B cell (primary cell): ENCODE data around the gene ASIC3. TPM values are rescaled to one million over a fixed set of nuclear protein-coding genes. Genes with fewer than 3 reads are reported as not detected.

Experiments used
- ATAC-seq: fragments of 200-7000 bp; cut with Tn5 transposase; one replicate; pipeline ENCODE4 v1.10.0; 2021; ENCODE audit warnings: low read depth, mild to moderate bottlenecking, moderate number of reproducible peaks, moderate library complexity
- CTCF ChIA-PET: fragments of 350-600 bp; sonication (Branson Sonifier 250); formaldehyde crosslinking; loops from one replicate; lab custom pipeline; 2021; ENCODE audit warnings: antibody characterized with exemption, inconsistent platforms; lab: Charles Lee
- POLR2A ChIA-PET: fragments of 350-600 bp; sonication (Branson Sonifier 250); formaldehyde crosslinking; loops from one replicate; lab custom pipeline; 2021; ENCODE audit warnings: antibody characterized with exemption; lab: Charles Lee
- DNase-seq: peaks from one replicate; pipeline ENCODE4 v3.0.0; 2013
- H2AFZ ChIP-seq: 2 replicates; pipeline ENCODE4 v1.6.1; 2012; ENCODE audit warnings: mild to moderate bottlenecking, low read depth, low read length; ENCODE audit not compliant: insufficient read depth, poor library complexity, severe bottlenecking
- H3K27ac ChIP-seq, 2 donors: 1 replicate in 1 of 2; 2 replicates in 1 of 2; pipeline ENCODE4 v1.5.1; 2012 to 2013; ENCODE audit warnings: low read length in 2 of 2, mild to moderate bottlenecking in 2 of 2, moderate library complexity in 1 of 2
- H3K27me3 ChIP-seq, 4 experiments: fragments of 200-600 bp in 1 of 4; sonication (generic) in 1 of 4; replicated peaks in 1 of 4; 1 replicate in 2 of 4; 2 replicates in 2 of 4; pipeline versions ENCODE4 v1.6.1 to v1.7.0; 2013 to 2016; ENCODE audit warnings: low read length in 3 of 4, mild to moderate bottlenecking in 2 of 4, mixed read lengths in 1 of 4, moderate library complexity in 1 of 4; ENCODE audit not compliant: insufficient read depth in 4 of 4, control insufficient read depth in 3 of 4; ENCODE audit errors: control extremely low read depth in 1 of 4
- H3K36me3 ChIP-seq, 2 experiments: replicated peaks in 1 of 2; 1 replicate in 1 of 2; 2 replicates in 1 of 2; pipeline versions ENCODE4 v1.6.1 to v1.7.1; 2013; ENCODE audit warnings: low read length in 1 of 2; ENCODE audit not compliant: insufficient read depth in 2 of 2, control insufficient read depth in 1 of 2; ENCODE audit errors: control extremely low read depth in 1 of 2, extremely low read depth in 1 of 2
- H3K4me1 ChIP-seq, 2 donors: fragments of 200-600 bp in 1 of 2; sonication (generic) in 1 of 2; 1 replicate in 1 of 2; 2 replicates in 1 of 2; pipeline versions ENCODE4 v1.5.1 to v1.6.1; 2013 to 2017; ENCODE audit warnings: low read length in 2 of 2; ENCODE audit not compliant: control insufficient read depth in 2 of 2, insufficient read depth in 2 of 2
- H3K4me2 ChIP-seq: replicated peaks from 2 replicates; pipeline ENCODE3; 2012; ENCODE audit warnings: mild to moderate bottlenecking, low read depth, low read length; ENCODE audit not compliant: poor library complexity, severe bottlenecking
- H3K4me3 ChIP-seq, 5 experiments: fragments of 200-600 bp in 1 of 5; sonication (generic) in 1 of 5; 1 replicate in 3 of 5; 2 replicates in 2 of 5; pipeline versions ENCODE4 v1.5.1 to v1.7.0; 2011 to 2016; ENCODE audit warnings: low read length in 4 of 5, mild to moderate bottlenecking in 4 of 5, low read depth in 2 of 5, control low read depth in 1 of 5, moderate library complexity in 1 of 5; ENCODE audit not compliant: insufficient read depth in 1 of 5; ENCODE audit errors: control extremely low read depth in 1 of 5, extremely low read depth in 1 of 5
- H3K79me2 ChIP-seq: fragments of 200-600 bp; sonication (generic); one replicate; pipeline ENCODE4 v1.6.0; 2016; ENCODE audit warnings: low read length; ENCODE audit not compliant: control insufficient read depth, insufficient read depth
- H3K9ac ChIP-seq: fragments of 200-600 bp; sonication (generic); 2 replicates; pipeline ENCODE4 v1.6.1; 2017; ENCODE audit warnings: mild to moderate bottlenecking, low read length, moderate library complexity
- H3K9me3 ChIP-seq, 3 donors: one replicate each; pipeline versions ENCODE4 v1.6.1 to v1.7.1; 2013; ENCODE audit warnings: low read length in 2 of 3; ENCODE audit not compliant: control insufficient read depth in 2 of 3, insufficient read depth in 1 of 3; ENCODE audit errors: control extremely low read depth in 1 of 3
- H4K20me1 ChIP-seq: 2 replicates; pipeline ENCODE4 v1.6.0; 2012; ENCODE audit warnings: mild to moderate bottlenecking, low read length; ENCODE audit not compliant: insufficient read depth, control insufficient read depth, poor library complexity, severe bottlenecking
- H3K27ac Mint-ChIP-seq: one replicate; pipeline ENCODE4 v1.8.0; 2021; ENCODE audit warnings: mixed read lengths
- H3K27me3 Mint-ChIP-seq: one replicate; pipeline ENCODE4 v1.8.0; 2021; ENCODE audit warnings: mixed read lengths
- H3K4me1 Mint-ChIP-seq: one replicate; pipeline ENCODE4 v1.8.0; 2021; ENCODE audit warnings: mixed read lengths
- H3K4me3 Mint-ChIP-seq: one replicate; pipeline ENCODE4 v1.8.0; 2021; ENCODE audit warnings: mixed read lengths
- H3K9me3 Mint-ChIP-seq: one replicate; pipeline ENCODE4 v1.8.0; 2022; ENCODE audit warnings: mixed read lengths; ENCODE audit not compliant: insufficient read depth
- CTCF ChIP-seq: fragments of 200-600 bp; IDR thresholded peaks from one replicate; pipeline ENCODE4 v1.8.0; 2022; ENCODE audit warnings: antibody characterized with exemption, mild to moderate bottlenecking
- EZH2 ChIP-seq: IDR thresholded peaks from 2 replicates; pipeline ENCODE4 v1.6.1; 2012; ENCODE audit warnings: borderline replicate concordance, low read depth, mild to moderate bottlenecking, moderate library complexity, low read length; ENCODE audit not compliant: insufficient read depth, poor library complexity, severe bottlenecking
- WGBS: methylation state at CpG from one replicate; pipeline ENCODE4 v1.1.5; 2013; ENCODE audit warnings: missing lambda C conversion rate; ENCODE audit not compliant: insufficient coverage; 5-methylcytosine and 5-hydroxymethylcytosine counted together
- intact Hi-C: fragments of 100-400 bp; cut with micrococcal nuclease; formaldehyde crosslinking; loops from one replicate; pipeline ENCODE4 v1.10.0; 2022
- polyA minus RNA-seq: library from RNA; depleted of rRNA, polyadenylated mRNA; stranded (reverse); fragments of >200 nt; gene quantifications from 2 replicates; pipeline ENCODE4 v1.2.3, GENCODE V29; 2012
- polyA plus RNA-seq: library from polyadenylated mRNA; depleted of rRNA; stranded (reverse); fragments of >200 nt; gene quantifications from 2 replicates; pipeline ENCODE4 v1.2.3, GENCODE V29; 2012
- total RNA-seq, 2 donors: library from RNA; stranded (reverse); fragments of 120-200 nt in 1 of 2; gene quantifications; 1 replicate in 1 of 2; 2 replicates in 1 of 2; pipeline versions ENCODE4 v1.2.3 to v1.2.4, GENCODE V29; 2013 to 2022

ASIC3 gene
- total RNA-seq = 2.9 and 4.8 TPM in 2 replicates
- 0.47 TPM for total RNA-seq (2013)
- polyA plus RNA-seq = 5.0 and 6.3 TPM in 2 replicates
- polyA minus RNA-seq = 1.7 and 4.4 TPM in 2 replicates

- Histone ChIP-seq H3K27ac (no peak within 1 kb of the TSS), H3K9me3 (no peaks in the 10 kb centered on the region), H3K4me1 (peaks cover 0 to 3% of the 10 kb centered on the region in 2 donors), H3K36me3 (no peaks in the 10 kb centered on the region), H3K27me3 (peaks cover 0 to 13% (median 3%) of the 10 kb centered on the region in 4 experiments), H2AFZ (no peak within 1 kb of the TSS), H3K9ac (no peak within 1 kb of the TSS), H3K4me2 (no peak within 1 kb of the TSS), H3K79me2 (no peaks in the 10 kb centered on the region), H3K4me3 (no peak within 1 kb of the TSS), H4K20me1 (no peaks in the 10 kb centered on the region)
- ATAC-seq (no peak), DNase-seq (no peak)
- no peaks in the 10 kb centered on the region for H3K9me3 Mint-ChIP-seq
- 97% methylated on average over 20 of the region's 22 CpGs for WGBS
- TF ChIP-seq EZH2 (no peak), CTCF (no peak)
- peaks cover 6% of the 10 kb centered on the region for H3K27me3 Mint-ChIP-seq
- no peak within 1 kb of the TSS for H3K4me3 Mint-ChIP-seq
- CTCF ChIA-PET = no interaction called here
- intact Hi-C loops = no loop called here
- no peak within 1 kb of the TSS for H3K27ac Mint-ChIP-seq
- peaks cover 6% of the 10 kb centered on the region for H3K4me1 Mint-ChIP-seq
- POLR2A ChIA-PET = no interaction called here
Observed at GRCh38 chr7:151047976-151048815, at the start of gene ASIC3. ASIC3 (plus strand) TSS chr7:151048531; CDS start chr7:151048886, 355 bp downstream.

DNA sequence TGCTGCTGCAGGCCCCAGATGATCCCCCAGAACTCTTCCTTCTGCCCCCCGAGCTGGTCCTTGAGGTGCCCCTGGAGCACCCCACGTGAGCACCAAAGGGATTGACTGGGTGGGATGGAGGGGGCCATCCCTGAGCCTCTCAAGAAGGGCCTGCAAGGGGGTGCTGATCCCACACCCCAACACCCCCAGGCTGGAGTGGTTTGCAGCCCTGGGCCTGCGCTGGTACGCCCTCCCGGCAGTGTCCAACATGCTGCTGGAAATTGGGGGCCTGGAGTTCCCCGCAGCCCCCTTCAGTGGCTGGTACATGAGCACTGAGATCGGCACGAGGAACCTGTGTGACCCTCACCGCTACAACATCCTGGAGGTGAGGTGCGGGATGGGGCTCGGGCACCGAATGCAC is 49.3 kb upstream of the ASIC3 start:
- Mint-ChIP-seq H3K4me3 (no peak overlapping the region), H3K9me3 (no peaks in the 10 kb centered on the region), H3K27ac (no peak overlapping the region), H3K4me1 (peaks cover 3% of the 10 kb centered on the region), H3K27me3 (peaks cover 11% of the 10 kb centered on the region)
- no peaks in the 10 kb centered on the region for H4K20me1 ChIP-seq
- no peak overlapping the region for H3K4me2 ChIP-seq
- H3K36me3 ChIP-seq = no peaks in the 10 kb centered on the region
- H3K79me2 ChIP-seq = no peaks in the 10 kb centered on the region
- DNase-seq = no peak
- intact Hi-C loops = no loop called here
- CTCF ChIA-PET = no interaction called here
- H3K27me3 ChIP-seq = peaks cover 0 to 35% (median 4%) of the 10 kb centered on the region in 4 experiments
- peaks cover 0 to 14% of the 10 kb centered on the region in 2 donors for H3K4me1 ChIP-seq
- H3K4me3 ChIP-seq = no peak overlapping the region
- ATAC-seq = no peak
- 88% methylated on average over 10 of the region's 12 CpGs for WGBS
- H2AFZ ChIP-seq = no peak overlapping the region
- H3K9me3 ChIP-seq = peaks cover 0 to 16% (median 0%) of the 10 kb centered on the region in 3 donors
- POLR2A ChIA-PET = no interaction called here
- no peak overlapping the region for H3K9ac ChIP-seq
- TF ChIP-seq EZH2 (no peak), CTCF (no peak)
- no peak overlapping the region for H3K27ac ChIP-seq
